ENCODE results near the gene UBE2E3.

DNA sequence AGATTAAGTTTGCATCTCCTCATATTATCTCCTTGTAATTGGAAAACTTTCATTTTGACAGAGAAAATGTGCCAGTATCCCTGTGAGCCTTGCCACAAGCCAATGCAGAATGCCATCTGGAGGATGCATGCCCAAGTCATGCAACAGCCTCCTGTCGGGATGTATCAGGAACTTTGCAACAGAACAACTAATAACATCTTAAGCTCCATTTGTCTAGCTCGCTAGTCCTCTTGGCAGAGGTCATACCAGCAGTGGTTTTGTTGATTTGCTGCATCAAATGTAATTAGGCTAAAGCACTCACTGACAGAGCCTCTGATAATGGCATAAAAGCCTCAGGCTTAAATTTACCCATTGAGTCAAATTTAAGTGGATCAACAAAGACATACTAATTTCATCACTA is 125.8 kb downstream of the UBE2E3 start:
- no peak for TF ChIP-seq POLR2AphosphoS5 (IDR thresholded peaks at IDR 0.05)
- no peak for TF ChIP-seq EP300 (IDR thresholded peaks at IDR 0.05; ENCODE audit: low read depth)
- TF ChIP-seq, protein P1, sequence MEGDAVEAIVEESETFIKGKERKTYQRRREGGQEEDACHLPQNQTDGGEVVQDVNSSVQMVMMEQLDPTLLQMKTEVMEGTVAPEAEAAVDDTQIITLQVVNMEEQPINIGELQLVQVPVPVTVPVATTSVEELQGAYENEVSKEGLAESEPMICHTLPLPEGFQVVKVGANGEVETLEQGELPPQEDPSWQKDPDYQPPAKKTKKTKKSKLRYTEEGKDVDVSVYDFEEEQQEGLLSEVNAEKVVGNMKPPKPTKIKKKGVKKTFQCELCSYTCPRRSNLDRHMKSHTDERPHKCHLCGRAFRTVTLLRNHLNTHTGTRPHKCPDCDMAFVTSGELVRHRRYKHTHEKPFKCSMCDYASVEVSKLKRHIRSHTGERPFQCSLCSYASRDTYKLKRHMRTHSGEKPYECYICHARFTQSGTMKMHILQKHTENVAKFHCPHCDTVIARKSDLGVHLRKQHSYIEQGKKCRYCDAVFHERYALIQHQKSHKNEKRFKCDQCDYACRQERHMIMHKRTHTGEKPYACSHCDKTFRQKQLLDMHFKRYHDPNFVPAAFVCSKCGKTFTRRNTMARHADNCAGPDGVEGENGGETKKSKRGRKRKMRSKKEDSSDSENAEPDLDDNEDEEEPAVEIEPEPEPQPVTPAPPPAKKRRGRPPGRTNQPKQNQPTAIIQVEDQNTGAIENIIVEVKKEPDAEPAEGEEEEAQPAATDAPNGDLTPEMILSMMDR (IDR thresholded peaks at IDR 0.05): no peak
- no peak for TF ChIP-seq POLR2A (IDR thresholded peaks at IDR 0.05)
